T-cell (primary cell): ENCODE data around the gene LTBP2. TPM values are rescaled to one million over a fixed set of nuclear protein-coding genes. Genes with fewer than 3 reads are reported as not detected.

ENCODE experiments used
- ATAC-seq, 4 experiments: fragments of 200-7000 bp in 3 of 4; fragments of 150-1000 bp in 1 of 4; cut with Tn5 transposase; replicated peaks in 1 of 4; 1 replicate in 3 of 4; 2 replicates in 1 of 4; pipeline ENCODE4 v1.10.0; 2021; ENCODE audit warnings: moderate library complexity in 3 of 4, mild to moderate bottlenecking in 2 of 4, moderate number of reproducible peaks in 1 of 4
- CTCF ChIA-PET, 2 donors: fragments of 300-600 bp; sonication (Branson Sonifier 250); formaldehyde crosslinking; loops; one replicate each; lab custom pipeline; 2022; ENCODE audit warnings: antibody characterized with exemption in 2 of 2; lab: Charles Lee
- POLR2A ChIA-PET, 2 donors: fragments of 300-600 bp; sonication (Branson Sonifier 250); formaldehyde crosslinking; loops; one replicate each; lab custom pipeline; 2022; ENCODE audit warnings: antibody characterized with exemption in 2 of 2; lab: Charles Lee
- DNase-seq, 35 experiments: peaks; one replicate each; pipeline versions ENCODE4 v3.0.0 to v3.0.0-alpha.2; 2013 to 2023
- H3K27ac ChIP-seq: one replicate; pipeline ENCODE4 v1.5.1; 2013; ENCODE audit warnings: low read length
- H3K27me3 ChIP-seq, 2 experiments: replicated peaks in 1 of 2; 1 replicate in 1 of 2; 2 replicates in 1 of 2; pipeline versions ENCODE4 v1.6.1 to v1.7.0; 2013; ENCODE audit warnings: low read length in 1 of 2, mixed read lengths in 1 of 2; ENCODE audit not compliant: control insufficient read depth in 2 of 2, insufficient read depth in 2 of 2; ENCODE audit errors: extremely low read depth in 1 of 2
- H3K36me3 ChIP-seq, 2 donors: 1 replicate in 1 of 2; 2 replicates in 1 of 2; pipeline versions ENCODE4 v1.6.1 to v1.7.0; 2013; ENCODE audit warnings: low read length in 1 of 2; ENCODE audit not compliant: control insufficient read depth in 2 of 2, insufficient read depth in 1 of 2; ENCODE audit errors: extremely low read depth in 1 of 2
- H3K4me1 ChIP-seq, 2 experiments: 1 replicate in 1 of 2; 2 replicates in 1 of 2; pipeline versions ENCODE4 v1.6.1 to v1.7.0; 2013; ENCODE audit warnings: low read length in 2 of 2, mixed read lengths in 1 of 2; ENCODE audit not compliant: insufficient read depth in 2 of 2, control insufficient read depth in 1 of 2; ENCODE audit errors: extremely low read depth in 1 of 2
- H3K4me3 ChIP-seq, 2 donors: 1 replicate in 1 of 2; 2 replicates in 1 of 2; pipeline versions ENCODE4 v1.5.1 to v1.7.0; 2013; ENCODE audit warnings: mild to moderate bottlenecking in 2 of 2, low read length in 1 of 2, moderate library complexity in 1 of 2; ENCODE audit not compliant: control insufficient read depth in 1 of 2; ENCODE audit errors: extremely low read depth in 1 of 2
- H3K9me3 ChIP-seq: 2 replicates; pipeline ENCODE4 v1.7.0; 2013
- H3K27ac Mint-ChIP-seq, 2 donors: one replicate each; pipeline ENCODE4 v1.8.0; 2020 to 2021; ENCODE audit warnings: mild to moderate bottlenecking in 2 of 2, mixed read lengths in 2 of 2
- H3K27me3 Mint-ChIP-seq, 2 donors: one replicate each; pipeline ENCODE4 v1.8.0; 2021 to 2022; ENCODE audit warnings: mixed read lengths in 2 of 2
- H3K36me3 Mint-ChIP-seq: one replicate; pipeline ENCODE4 v1.8.0; 2021; ENCODE audit warnings: mixed read lengths
- H3K4me1 Mint-ChIP-seq, 3 donors: one replicate each; pipeline ENCODE4 v1.8.0; 2020 to 2022; ENCODE audit warnings: mixed read lengths in 3 of 3, mild to moderate bottlenecking in 1 of 3
- H3K4me3 Mint-ChIP-seq, 3 donors: one replicate each; pipeline ENCODE4 v1.8.0; 2020 to 2022; ENCODE audit warnings: mild to moderate bottlenecking in 3 of 3, mixed read lengths in 3 of 3, moderate library complexity in 3 of 3
- H3K9me3 Mint-ChIP-seq, 3 donors: one replicate each; pipeline ENCODE4 v1.8.0; 2020 to 2022; ENCODE audit warnings: mixed read lengths in 3 of 3
- WGBS: methylation state at CpG from one replicate; pipeline ENCODE4 v1.1.5; 2013; ENCODE audit warnings: missing lambda C conversion rate; ENCODE audit not compliant: insufficient coverage; 5-methylcytosine and 5-hydroxymethylcytosine counted together
- total RNA-seq, 35 experiments: library from RNA in 6 of 35; stranded (reverse) in 6 of 35; fragments of 120-200 nt in 1 of 35; gene quantifications; one replicate each; pipeline versions ENCODE4 v1.2.1 to v1.2.4 and lab custom pipeline; 2013 to 2026

The LTBP2 gene
- total RNA-seq, 5 donors from 2014 or later (not counting 1 experiment from before 2014, with no cell fraction given) = 0.39 to 1.7 (median 1.1) TPM

GRCh38 chr14:74621556-74621955, 9.5 kb upstream of the LTBP2 start:
- no peak for DNase-seq
- ChIA-PET POLR2A (no interaction called here), CTCF (interaction anchor here in 1 of 2 donors (1.0 kb wide), 1 partner anchor 9 kb away, joined by 4 read pairs; the partner anchor contains the start of gene LTBP2)
- Mint-ChIP-seq H3K4me1 (peaks cover 33 to 48% (median 42%) of the 10 kb centered on the region in 3 donors), H3K27ac (no peak overlapping the region), H3K36me3 (no peaks in the 10 kb centered on the region), H3K9me3 (no peaks in the 10 kb centered on the region), H3K4me3 (no peak overlapping the region), H3K27me3 (no peaks in the 10 kb centered on the region)
- H3K4me3 ChIP-seq = no peak overlapping the region
- H3K27me3 ChIP-seq = peaks cover 0 to 3% of the 10 kb centered on the region in 2 experiments
- no peak for ATAC-seq
- no peaks in the 10 kb centered on the region for H3K9me3 ChIP-seq
- 92% methylated on average over 3 of the region's 6 CpGs for WGBS
- H3K36me3 ChIP-seq = no peaks in the 10 kb centered on the region
- peaks cover 12 to 57% of the 10 kb centered on the region in 2 experiments for H3K4me1 ChIP-seq
- no peak overlapping the region for H3K27ac ChIP-seq

GRCh38 chr14:74620923-74621322, 8.9 kb upstream of the LTBP2 start:
- DNase-seq (no peak), ATAC-seq (no peak)
- Mint-ChIP-seq H3K36me3 (no peaks in the 10 kb centered on the region), H3K4me3 (peak overlapping the region in 1 of 3 donors; percentile 84), H3K27me3 (peaks cover 0 to 2% of the 10 kb centered on the region in 2 donors), H3K4me1 (peaks cover 39 to 53% (median 46%) of the 10 kb centered on the region in 3 donors), H3K9me3 (no peaks in the 10 kb centered on the region), H3K27ac (no peak overlapping the region)
- Histone ChIP-seq H3K27me3 (peaks cover 0 to 3% of the 10 kb centered on the region in 2 experiments), H3K27ac (no peak overlapping the region), H3K4me1 (peaks cover 12 to 61% of the 10 kb centered on the region in 2 experiments), H3K4me3 (no peak overlapping the region), H3K36me3 (no peaks in the 10 kb centered on the region), H3K9me3 (no peaks in the 10 kb centered on the region)
- CTCF ChIA-PET = no interaction called here
- POLR2A ChIA-PET = no interaction called here
- 96% methylated on average over 3 of the region's 3 CpGs for WGBS

GRCh38 chr14:74620497-74620921, 8.5 kb upstream of the LTBP2 start:
- no peak overlapping the region for H3K27ac ChIP-seq
- H3K27me3 Mint-ChIP-seq = peaks cover 0 to 2% of the 10 kb centered on the region in 2 donors

GRCh38 chr14:74619672-74620131, 7.7 kb upstream of the LTBP2 start:
- H3K4me1 ChIP-seq = peaks cover 12 to 71% of the 10 kb centered on the region in 2 experiments
- DNase-seq (no peak), ATAC-seq (no peak)
- no peak overlapping the region for H3K4me3 ChIP-seq
- no peaks in the 10 kb centered on the region for H3K9me3 ChIP-seq
- CTCF ChIA-PET = interaction anchor here (0.5 to 3.4 kb wide), 4 partner anchors 10 to 15 kb away, joined by 3 to 39 read pairs (median 7); no protein-coding TSS in a partner anchor
- POLR2A ChIA-PET = interaction anchor here (0.5 to 1.4 kb wide), 2 partner anchors 11 to 143 kb away, joined by 3 to 4 read pairs; no protein-coding TSS in a partner anchor
- peaks cover 0 to 9% of the 10 kb centered on the region in 2 experiments for H3K27me3 ChIP-seq
- no peaks in the 10 kb centered on the region for H3K36me3 ChIP-seq
- Mint-ChIP-seq H3K27me3 (peaks cover 0 to 2% of the 10 kb centered on the region in 2 donors), H3K4me3 (peak overlapping the region in 1 of 3 donors; percentile 84), H3K4me1 (peaks cover 51 to 64% (median 54%) of the 10 kb centered on the region in 3 donors), H3K9me3 (no peaks in the 10 kb centered on the region), H3K36me3 (no peaks in the 10 kb centered on the region), H3K27ac (peak overlapping the region; percentile 13 to 59)
- H3K27ac ChIP-seq = no peak overlapping the region
- WGBS = 92% methylated on average over 5 of the region's 6 CpGs

More at GRCh38 chr14:74620497-74620921, 8.5 kb upstream of the LTBP2 start:
- no peaks in the 10 kb centered on the region for H3K9me3 ChIP-seq
- no peak overlapping the region for H3K4me3 ChIP-seq
- WGBS = no CpG with 5 or more reads among the region's 2 CpGs
- H3K4me3 Mint-ChIP-seq = peak overlapping the region in 2 of 3 donors; percentile 34 to 84
- no peaks in the 10 kb centered on the region for H3K9me3 Mint-ChIP-seq
- no peaks in the 10 kb centered on the region for H3K36me3 Mint-ChIP-seq
- POLR2A ChIA-PET = no interaction called here
- DNase-seq (peak in 4 of 35 experiments; percentile 14 to 38 (median 16)), ATAC-seq (peak in 3 of 4 experiments; percentile 17 to 57 (median 29))
- CTCF ChIA-PET = interaction anchor here in 1 of 2 donors (1.0 kb wide), 1 partner anchor 12 kb away, joined by 3 read pairs; no protein-coding TSS in a partner anchor
- no peaks in the 10 kb centered on the region for H3K36me3 ChIP-seq
- peaks cover 0 to 7% of the 10 kb centered on the region in 2 experiments for H3K27me3 ChIP-seq
- H3K4me1 Mint-ChIP-seq = peaks cover 43 to 57% (median 49%) of the 10 kb centered on the region in 3 donors
- peaks cover 12 to 65% of the 10 kb centered on the region in 2 experiments for H3K4me1 ChIP-seq
- peak overlapping the region; percentile 59 to 67 for H3K27ac Mint-ChIP-seq

GRCh38 chr14:74618078-74618952, 6.3 kb upstream of the LTBP2 start:
- H3K4me3 ChIP-seq = peak overlapping the region; percentile 20 to 37
- no peaks in the 10 kb centered on the region for H3K36me3 Mint-ChIP-seq
- H3K27me3 Mint-ChIP-seq = peaks cover 0 to 4% of the 10 kb centered on the region in 2 donors
- H3K36me3 ChIP-seq = no peaks in the 10 kb centered on the region
- peak overlapping the region; percentile 88 for H3K27ac ChIP-seq
- H3K4me3 Mint-ChIP-seq = peak overlapping the region; percentile 63 to 84 (median 73)
- ChIA-PET CTCF (interaction anchor here (0.5 to 3.4 kb wide), 13 partner anchors 9 to 470 kb away, joined by 3 to 39 read pairs (median 3); partner anchors contain the start of gene RPS6KL1 (in 1 of the 2)), POLR2A (interaction anchor here (0.6 to 1.4 kb wide), 6 partner anchors 9 to 830 kb away, joined by 3 to 10 read pairs (median 4); no protein-coding TSS in a partner anchor)
- H3K27me3 ChIP-seq = peaks cover 0 to 13% of the 10 kb centered on the region in 2 experiments
- 17% methylated on average over 3 of the region's 10 CpGs for WGBS
- H3K9me3 Mint-ChIP-seq = no peaks in the 10 kb centered on the region
- peak; percentile 38 to 90 (median 65) for DNase-seq
- peaks cover 59 to 73% (median 63%) of the 10 kb centered on the region in 3 donors for H3K4me1 Mint-ChIP-seq
- H3K27ac Mint-ChIP-seq = peak overlapping the region; percentile 92 to 94
- ATAC-seq = peak; percentile 87 to 92 (median 90)
- peaks cover 12 to 78% of the 10 kb centered on the region in 2 experiments for H3K4me1 ChIP-seq
- H3K9me3 ChIP-seq = no peaks in the 10 kb centered on the region
